C4-2B (cell line): ENCODE results near the gene RHEBL1.
"Not testable (repeated sequence)": the region's sequence is repeated elsewhere in the genome, so short reads cannot be mapped to it uniquely, and the experiment has no call there.

ENCODE experiments used
- H3K27ac ChIP-seq: fragments of 450-650 bp; 2 replicates; pipeline ENCODE4 v1.5.1; 2017
- ZFX ChIP-seq: fragments of 450-650 bp; IDR thresholded peaks from 2 replicates; pipeline ENCODE4 v1.6.1; 2017
- TF ChIP-seq, protein P1 (sequence below): fragments of 450-650 bp; conservative IDR thresholded peaks from 2 replicates; pipeline ENCODE4 v1.5.1; 2017; ENCODE audit warnings: mild to moderate bottlenecking

Gene RHEBL1

DNA sequence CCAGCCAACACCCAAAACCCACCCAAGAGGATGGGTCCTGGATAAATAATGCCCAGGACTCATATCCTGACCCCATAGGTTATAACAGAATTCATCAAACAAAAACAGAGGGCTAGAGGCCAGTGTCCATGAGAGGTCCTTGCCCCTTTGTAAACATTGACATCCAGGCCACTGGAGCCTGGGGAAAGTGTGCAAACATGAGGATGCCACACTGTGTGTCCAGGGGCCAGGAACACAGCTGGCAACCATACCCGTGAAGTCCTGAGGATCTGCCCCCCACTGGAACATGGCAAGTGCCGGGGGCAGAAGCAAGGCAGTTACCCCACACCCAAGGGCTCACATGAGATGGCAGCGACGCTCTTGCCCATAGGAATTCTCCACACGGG, 5.0 kb downstream of the RHEBL1 start:
- no peak overlapping the region for H3K27ac ChIP-seq
- TF ChIP-seq, protein P1, sequence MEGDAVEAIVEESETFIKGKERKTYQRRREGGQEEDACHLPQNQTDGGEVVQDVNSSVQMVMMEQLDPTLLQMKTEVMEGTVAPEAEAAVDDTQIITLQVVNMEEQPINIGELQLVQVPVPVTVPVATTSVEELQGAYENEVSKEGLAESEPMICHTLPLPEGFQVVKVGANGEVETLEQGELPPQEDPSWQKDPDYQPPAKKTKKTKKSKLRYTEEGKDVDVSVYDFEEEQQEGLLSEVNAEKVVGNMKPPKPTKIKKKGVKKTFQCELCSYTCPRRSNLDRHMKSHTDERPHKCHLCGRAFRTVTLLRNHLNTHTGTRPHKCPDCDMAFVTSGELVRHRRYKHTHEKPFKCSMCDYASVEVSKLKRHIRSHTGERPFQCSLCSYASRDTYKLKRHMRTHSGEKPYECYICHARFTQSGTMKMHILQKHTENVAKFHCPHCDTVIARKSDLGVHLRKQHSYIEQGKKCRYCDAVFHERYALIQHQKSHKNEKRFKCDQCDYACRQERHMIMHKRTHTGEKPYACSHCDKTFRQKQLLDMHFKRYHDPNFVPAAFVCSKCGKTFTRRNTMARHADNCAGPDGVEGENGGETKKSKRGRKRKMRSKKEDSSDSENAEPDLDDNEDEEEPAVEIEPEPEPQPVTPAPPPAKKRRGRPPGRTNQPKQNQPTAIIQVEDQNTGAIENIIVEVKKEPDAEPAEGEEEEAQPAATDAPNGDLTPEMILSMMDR = no peak
- TF ChIP-seq ZFX = no peak

DNA sequence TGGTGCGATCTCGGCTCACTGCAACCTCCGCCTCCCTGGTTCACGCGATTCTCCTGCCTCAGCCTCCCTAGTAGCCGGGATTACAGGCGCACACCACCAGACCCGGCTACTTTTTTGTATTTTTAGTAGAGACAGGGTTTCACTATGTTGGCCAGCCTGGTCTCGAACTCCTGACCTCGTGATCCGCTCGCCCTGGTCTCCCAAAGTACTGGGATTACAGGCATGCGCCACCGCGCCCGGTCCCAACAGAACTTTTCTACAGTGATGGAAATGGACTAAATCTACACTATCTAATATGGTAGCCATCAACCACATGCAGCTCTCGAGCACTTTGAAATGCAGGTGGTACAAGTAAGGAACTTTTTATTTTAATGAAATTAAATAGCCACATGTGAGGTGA, 7.9 kb downstream of the RHEBL1 start:
- H3K27ac ChIP-seq = not testable (repeated sequence)

DNA sequence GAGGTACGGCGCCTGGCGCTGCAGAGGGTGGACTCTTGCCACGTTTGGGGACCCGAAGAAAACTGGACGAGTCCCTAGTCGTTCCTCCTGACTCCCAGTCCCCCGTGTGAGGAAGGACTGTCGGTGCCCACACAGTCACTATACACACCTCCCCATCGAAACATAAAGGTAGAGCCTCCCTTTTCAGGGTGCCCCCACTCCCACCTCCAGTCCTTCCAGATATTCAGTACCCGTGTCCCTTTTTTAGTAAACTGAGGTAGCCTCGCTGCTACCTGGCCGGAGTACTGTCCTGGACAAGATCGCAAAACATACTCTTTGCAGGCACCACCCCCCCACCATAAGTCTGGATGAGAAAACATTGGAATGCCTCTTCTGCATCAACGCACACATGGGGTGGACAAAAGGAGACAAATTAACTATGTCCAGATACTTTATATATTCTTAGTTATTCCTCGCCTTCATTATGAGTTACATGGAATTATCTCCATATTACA, 8.6 kb downstream of the RHEBL1 start:
- H3K27ac ChIP-seq = peak overlapping the region; percentile 99
- TF ChIP-seq ZFX = no peak
- TF ChIP-seq, protein P1 = no peak

DNA sequence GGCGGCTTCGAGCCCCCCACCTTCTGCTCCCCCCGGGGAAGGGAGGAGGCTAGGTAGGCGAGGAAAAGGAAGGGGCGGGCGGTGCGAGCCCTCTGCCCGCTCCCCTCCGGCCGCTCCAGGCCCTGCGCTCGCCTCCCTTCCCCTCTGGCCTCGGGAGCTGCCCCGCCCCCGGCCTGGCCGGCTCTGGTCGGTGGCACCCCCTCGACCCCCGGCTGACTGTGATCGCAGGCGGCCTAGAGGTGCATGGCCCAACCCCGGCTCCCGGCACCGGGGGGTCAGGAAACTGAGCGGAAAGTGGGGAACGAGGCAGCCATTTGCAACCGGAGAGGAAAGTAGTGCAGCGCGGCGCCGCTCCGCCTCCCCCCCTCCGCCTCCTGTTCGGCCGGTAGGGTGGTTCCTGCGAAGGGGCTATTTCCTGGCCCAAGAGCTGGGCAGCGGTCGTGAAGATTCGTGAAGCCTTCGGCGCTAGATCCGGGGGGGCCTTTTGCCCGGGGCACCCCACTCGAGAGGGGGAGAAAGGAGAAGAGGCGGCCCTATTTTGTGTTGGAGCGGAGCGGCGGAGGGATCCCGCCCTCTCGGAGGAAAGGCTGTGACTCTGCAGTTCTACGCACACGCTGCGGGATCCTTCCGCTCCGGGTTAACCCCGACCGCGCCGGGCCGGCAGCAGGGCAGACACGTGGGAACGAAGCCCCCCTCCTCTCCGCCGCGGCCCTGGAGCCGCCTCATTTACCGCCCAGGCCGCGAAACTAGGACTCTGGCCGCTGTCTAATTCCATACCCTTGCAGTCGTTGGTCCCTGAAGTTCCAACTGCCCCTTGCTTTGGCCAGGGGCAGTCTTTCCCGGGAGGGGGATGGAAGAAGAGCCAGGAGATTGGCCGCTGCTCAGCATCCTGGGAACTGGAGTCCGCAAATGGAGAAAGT, 9.3 kb downstream of the RHEBL1 start, which contains the start of gene KMT2D:
Gene KMT2D, minus strand, starts transcription at position 558 of the 920 bp plus-strand sequence. CDS start 5,470 bp downstream, outside the sequence.
- peak within 1 kb of the TSS; percentile 99 for H3K27ac ChIP-seq
- peak; percentile 96 for TF ChIP-seq ZFX
- TF ChIP-seq, protein P1 = no peak; the same call in 1 of the 2 replicates

DNA sequence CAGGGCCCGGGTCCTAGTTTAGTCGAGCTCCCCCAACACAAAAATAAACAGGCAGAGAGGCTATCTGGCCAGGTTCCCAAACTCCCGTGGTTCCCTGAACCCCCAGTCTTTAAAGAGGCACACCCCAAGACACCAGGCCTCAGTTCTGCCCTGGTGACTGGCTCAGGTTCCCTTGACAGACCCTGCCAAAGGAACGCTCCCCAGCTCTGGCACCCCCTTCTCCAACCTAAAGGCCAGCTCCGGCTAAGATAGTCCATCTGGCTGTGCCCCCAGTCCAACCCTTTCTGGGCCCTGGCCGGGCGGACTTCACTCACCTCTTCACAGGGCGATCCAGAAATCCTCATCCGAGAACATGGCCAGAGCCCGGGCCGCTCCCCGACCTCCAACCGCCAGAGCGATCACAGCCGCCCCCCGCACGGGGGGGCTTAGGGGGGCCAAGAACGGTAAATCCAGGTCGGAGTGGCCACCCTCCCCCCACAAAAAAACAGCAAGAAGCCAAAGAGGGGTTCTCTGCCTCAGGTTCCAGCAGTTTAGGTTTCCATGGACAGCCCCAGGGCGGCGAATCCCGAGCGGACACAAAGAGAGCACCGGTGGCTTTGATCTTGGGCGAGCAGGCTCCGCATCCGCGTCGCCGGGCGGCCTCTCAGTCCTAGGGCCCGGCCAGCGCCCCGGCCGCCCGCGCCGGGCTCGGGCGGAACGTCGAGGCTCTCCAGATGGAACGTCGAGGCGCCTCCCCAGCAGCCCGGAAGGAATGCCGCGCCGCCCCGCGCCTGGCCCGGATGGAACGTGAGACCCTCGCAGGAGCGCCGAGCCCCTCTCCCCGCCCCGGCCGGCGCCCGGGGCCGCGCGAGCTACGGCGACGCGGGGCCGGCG, 10.2 kb downstream of the RHEBL1 start:
- peak overlapping the region; percentile 99 for H3K27ac ChIP-seq
- no peak for TF ChIP-seq ZFX
- TF ChIP-seq, protein P1 = no peak

DNA sequence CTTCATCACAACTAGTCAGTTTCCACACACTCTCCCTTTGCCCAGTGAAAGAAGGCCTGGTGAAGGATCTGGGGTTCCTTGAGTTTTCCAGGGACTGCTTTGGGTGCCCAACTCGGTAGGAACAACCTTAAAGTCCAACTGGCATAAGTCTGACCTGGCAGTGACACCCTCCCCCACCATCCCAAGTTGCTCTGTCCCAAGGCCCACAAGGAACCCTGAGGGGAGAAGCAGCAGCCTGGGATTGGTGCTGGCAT, 10.8 kb downstream of the RHEBL1 start:
- TF ChIP-seq, protein P1 = no peak
- no peak for TF ChIP-seq ZFX
- peak overlapping the region; percentile 99 for H3K27ac ChIP-seq

DNA sequence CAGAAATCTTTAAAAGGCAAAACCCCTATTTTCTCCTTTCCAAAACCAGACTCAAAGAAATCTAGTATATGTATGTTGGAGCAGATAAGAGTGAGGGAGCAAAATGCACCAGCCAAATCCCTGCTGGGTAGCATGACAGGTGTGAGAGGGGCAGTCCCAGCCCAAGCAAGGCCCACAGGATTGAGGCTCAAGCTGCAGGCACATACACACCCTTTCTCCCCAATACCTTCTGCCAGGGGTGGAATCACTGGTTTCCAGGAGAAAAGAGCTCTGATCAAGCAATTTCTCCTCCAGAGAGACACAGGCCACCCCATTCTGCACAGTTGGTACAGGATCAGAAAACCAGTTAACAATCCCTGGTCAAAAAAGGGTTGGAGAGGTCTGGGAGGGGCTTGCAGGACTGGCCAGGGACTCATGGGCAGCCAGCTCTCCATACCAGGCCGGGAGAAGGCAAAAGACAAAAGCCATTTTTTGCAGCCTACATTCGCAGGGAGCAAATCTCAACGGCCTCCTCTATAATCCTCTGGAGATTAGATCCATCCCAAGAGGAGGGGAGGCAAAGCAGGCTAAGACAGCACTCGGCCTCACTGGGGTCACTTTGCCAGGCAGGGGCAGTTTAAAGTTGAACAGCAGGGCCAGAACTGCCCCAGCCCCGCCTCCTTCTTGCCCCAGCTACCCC, 11.3 kb downstream of the RHEBL1 start:
- peak overlapping the region; percentile 99 for H3K27ac ChIP-seq

More for the DNA sequence above, 11.3 kb downstream of the RHEBL1 start:
- no peak for TF ChIP-seq ZFX
- TF ChIP-seq, protein P1 = no peak
